ENCODE measurements around the gene CPO.

CPO gene

GRCh38 chr2:206920951-206921350 lies 18.4 kb upstream of the CPO start:
- H3K4me3 ChIP-seq (ENCODE audit: low read depth, low read length), result no peak overlapping the region
- TF ChIP-seq, protein P1, sequence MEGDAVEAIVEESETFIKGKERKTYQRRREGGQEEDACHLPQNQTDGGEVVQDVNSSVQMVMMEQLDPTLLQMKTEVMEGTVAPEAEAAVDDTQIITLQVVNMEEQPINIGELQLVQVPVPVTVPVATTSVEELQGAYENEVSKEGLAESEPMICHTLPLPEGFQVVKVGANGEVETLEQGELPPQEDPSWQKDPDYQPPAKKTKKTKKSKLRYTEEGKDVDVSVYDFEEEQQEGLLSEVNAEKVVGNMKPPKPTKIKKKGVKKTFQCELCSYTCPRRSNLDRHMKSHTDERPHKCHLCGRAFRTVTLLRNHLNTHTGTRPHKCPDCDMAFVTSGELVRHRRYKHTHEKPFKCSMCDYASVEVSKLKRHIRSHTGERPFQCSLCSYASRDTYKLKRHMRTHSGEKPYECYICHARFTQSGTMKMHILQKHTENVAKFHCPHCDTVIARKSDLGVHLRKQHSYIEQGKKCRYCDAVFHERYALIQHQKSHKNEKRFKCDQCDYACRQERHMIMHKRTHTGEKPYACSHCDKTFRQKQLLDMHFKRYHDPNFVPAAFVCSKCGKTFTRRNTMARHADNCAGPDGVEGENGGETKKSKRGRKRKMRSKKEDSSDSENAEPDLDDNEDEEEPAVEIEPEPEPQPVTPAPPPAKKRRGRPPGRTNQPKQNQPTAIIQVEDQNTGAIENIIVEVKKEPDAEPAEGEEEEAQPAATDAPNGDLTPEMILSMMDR (IDR thresholded peaks at IDR 0.05; ENCODE audit: low read depth, low read length), result no peak
- H3K9me3 ChIP-seq (ENCODE audit: severe bottlenecking), result no peaks in the 10 kb centered on the region
- no peaks in the 10 kb centered on the region for H3K27me3 ChIP-seq (ENCODE audit: insufficient read depth, low read depth, severe bottlenecking)
- no peak for DNase-seq
- no peak overlapping the region for H3K27ac ChIP-seq
- no peaks in the 10 kb centered on the region for H3K36me3 ChIP-seq

DNA sequence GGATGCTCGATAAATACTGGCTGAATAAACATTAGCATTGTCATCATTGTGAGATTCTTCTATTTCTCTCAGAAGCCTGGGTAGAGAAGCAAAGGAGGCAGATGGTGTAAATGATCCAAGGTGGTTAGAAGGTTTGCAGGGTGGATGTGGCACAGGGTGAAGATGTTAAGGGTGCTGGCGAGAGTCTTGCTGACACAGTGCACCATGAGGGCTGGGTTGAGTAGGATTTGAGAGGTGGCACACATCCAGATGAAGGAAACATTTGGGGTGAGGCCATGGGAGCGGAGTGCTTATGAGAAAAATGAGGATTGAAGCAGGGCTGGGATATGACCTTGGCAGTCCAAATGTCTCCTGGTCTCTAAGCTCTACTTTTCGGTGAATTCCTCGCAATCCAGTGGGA lies 17.8 kb upstream of the CPO start:
- no peaks in the 10 kb centered on the region for H3K36me3 ChIP-seq
- H3K27me3 ChIP-seq (ENCODE audit: insufficient read depth, low read depth, severe bottlenecking), result no peaks in the 10 kb centered on the region
- TF ChIP-seq, protein P1 (IDR thresholded peaks at IDR 0.05; ENCODE audit: low read depth, low read length), result no peak
- H3K27ac ChIP-seq, result no peak overlapping the region
- no peak overlapping the region for H3K4me3 ChIP-seq (ENCODE audit: low read depth, low read length)
- DNase-seq, result no peak
- H3K9me3 ChIP-seq (ENCODE audit: severe bottlenecking), result no peaks in the 10 kb centered on the region

DNA sequence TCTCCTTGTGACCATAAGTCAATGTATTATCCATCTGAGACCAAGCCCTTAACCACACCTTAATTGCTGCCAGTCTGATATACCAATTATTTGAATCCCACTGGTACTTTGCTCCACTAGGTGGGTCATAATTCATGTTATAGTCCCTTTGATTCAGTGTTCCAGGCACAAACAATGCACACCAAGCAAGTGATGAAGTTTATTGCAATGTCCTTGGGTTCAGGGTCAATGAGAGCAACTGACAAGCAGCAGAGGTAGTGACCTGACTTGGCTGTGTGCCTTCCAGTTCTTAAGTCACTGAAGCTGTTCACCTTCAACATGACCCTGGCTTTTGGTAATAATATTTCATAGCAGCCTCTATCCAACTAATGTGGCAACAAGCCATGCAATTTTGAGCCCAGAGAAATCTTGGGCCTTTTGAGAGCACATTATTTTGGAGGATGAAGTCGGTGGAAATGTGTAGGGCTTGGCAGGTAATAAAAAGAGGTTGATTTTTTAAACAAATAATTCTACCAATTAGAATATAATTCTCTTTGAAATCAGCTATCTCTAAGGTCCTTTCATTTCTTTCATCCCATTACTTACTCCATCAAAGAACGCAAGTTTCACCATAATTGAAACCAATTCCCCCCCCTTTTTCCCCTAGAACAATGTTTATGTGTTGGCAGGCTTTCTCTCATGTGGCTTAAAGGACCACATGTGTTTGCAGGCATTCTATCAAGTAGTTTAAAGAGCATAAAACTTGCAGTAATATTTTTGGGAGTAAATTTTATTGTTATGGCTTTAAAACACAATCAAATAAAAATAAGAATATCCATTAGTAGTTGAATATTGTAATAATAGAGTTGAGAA lies 3.1 kb upstream of the CPO start:
- H3K27ac ChIP-seq, result no peak overlapping the region
- TF ChIP-seq, protein P1 (IDR thresholded peaks at IDR 0.05; ENCODE audit: low read depth, low read length), result no peak
- H3K4me3 ChIP-seq (ENCODE audit: low read depth, low read length), result no peak overlapping the region
- H3K27me3 ChIP-seq (ENCODE audit: insufficient read depth, low read depth, severe bottlenecking), result no peaks in the 10 kb centered on the region
- no peaks in the 10 kb centered on the region for H3K9me3 ChIP-seq (ENCODE audit: severe bottlenecking)
- DNase-seq, result no peak
- no peaks in the 10 kb centered on the region for H3K36me3 ChIP-seq

GRCh38 chr2:206936843-206937230 lies 2.5 kb upstream of the CPO start:
- H3K9me3 ChIP-seq (ENCODE audit: severe bottlenecking), result no peaks in the 10 kb centered on the region
- H3K4me3 ChIP-seq (ENCODE audit: low read depth, low read length), result no peak overlapping the region
- no peaks in the 10 kb centered on the region for H3K36me3 ChIP-seq
- DNase-seq, result no peak
- H3K27ac ChIP-seq, result no peak overlapping the region
- TF ChIP-seq, protein P1 (IDR thresholded peaks at IDR 0.05; ENCODE audit: low read depth, low read length), result no peak
- no peaks in the 10 kb centered on the region for H3K27me3 ChIP-seq (ENCODE audit: insufficient read depth, low read depth, severe bottlenecking)

DNA sequence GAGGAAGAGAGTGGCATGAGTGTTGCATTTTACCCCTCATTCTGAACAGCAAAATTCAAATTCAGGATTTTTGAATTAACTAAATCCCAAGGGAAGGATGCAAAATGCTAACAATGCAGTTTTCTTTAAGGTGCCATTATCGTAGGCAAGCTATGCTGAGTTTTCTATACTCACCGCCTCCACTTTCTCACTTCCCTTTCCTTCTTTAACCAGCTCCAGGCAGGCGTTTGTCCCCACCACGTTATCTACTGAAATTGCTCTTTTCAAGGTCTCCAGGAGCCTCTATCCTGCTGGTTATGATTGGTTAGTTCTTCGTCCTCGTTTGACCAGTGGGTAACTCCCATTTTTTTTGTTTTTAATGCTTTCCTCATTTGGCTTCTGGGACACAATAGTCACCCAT lies 1.8 kb upstream of the CPO start:
- Histone ChIP-seq H3K27ac (no peak overlapping the region), H3K4me3 (ENCODE audit: low read depth, low read length) (no peak overlapping the region), H3K36me3 (no peaks in the 10 kb centered on the region), H3K27me3 (ENCODE audit: insufficient read depth, low read depth, severe bottlenecking) (no peaks in the 10 kb centered on the region), H3K9me3 (ENCODE audit: severe bottlenecking) (no peaks in the 10 kb centered on the region)
- TF ChIP-seq, protein P1 (IDR thresholded peaks at IDR 0.05; ENCODE audit: low read depth, low read length), result no peak
- DNase-seq, result no peak

GRCh38 chr2:206940546-206940945 lies 1.2 kb downstream of the CPO start:
- Histone ChIP-seq H3K9me3 (ENCODE audit: severe bottlenecking) (no peaks in the 10 kb centered on the region), H3K27me3 (ENCODE audit: insufficient read depth, low read depth, severe bottlenecking) (no peaks in the 10 kb centered on the region), H3K27ac (no peak overlapping the region), H3K36me3 (no peaks in the 10 kb centered on the region), H3K4me3 (ENCODE audit: low read depth, low read length) (no peak overlapping the region)
- TF ChIP-seq, protein P1 (IDR thresholded peaks at IDR 0.05; ENCODE audit: low read depth, low read length), result no peak
- no peak for DNase-seq
